Osteoblast (primary cell): ENCODE results near the gene KIFAP3. TPM values are rescaled to one million over a fixed set of nuclear protein-coding genes. Genes with fewer than 3 reads are reported as not detected.

Source experiments
- DNase-seq: peaks from one replicate; pipeline ENCODE4 v3.0.0; 2011; ENCODE audit warnings: low spot score, mixed read lengths; ENCODE audit not compliant: insufficient read length; ENCODE audit errors: missing footprints
- H2AFZ ChIP-seq: 2 replicates; pipeline ENCODE4 v1.6.0; 2011; ENCODE audit warnings: mild to moderate bottlenecking, low read length
- H3K27ac ChIP-seq: 2 replicates; pipeline ENCODE4 v1.5.1; 2011; ENCODE audit warnings: mild to moderate bottlenecking, low read depth, low read length, moderate library complexity
- H3K27me3 ChIP-seq: 2 replicates; pipeline ENCODE4 v1.6.0; 2012; ENCODE audit warnings: mild to moderate bottlenecking, control low read depth, inconsistent platforms, low read length, moderate library complexity; ENCODE audit not compliant: insufficient read depth
- H3K36me3 ChIP-seq: 2 replicates; pipeline ENCODE4 v1.5.1; 2011; ENCODE audit warnings: mild to moderate bottlenecking, low read length, control low read depth, moderate library complexity; ENCODE audit not compliant: insufficient read depth
- H3K4me1 ChIP-seq: 2 replicates; pipeline ENCODE4 v1.5.1; 2011; ENCODE audit warnings: mild to moderate bottlenecking, low read length, control low read depth, moderate library complexity; ENCODE audit not compliant: insufficient read depth
- H3K4me2 ChIP-seq: 2 replicates; pipeline ENCODE4 v1.6.0; 2011; ENCODE audit warnings: mild to moderate bottlenecking, low read length; ENCODE audit not compliant: insufficient read depth
- H3K4me3 ChIP-seq: fragments of 200-600 bp; sonication (generic); 3 replicates; pipeline ENCODE4 v1.5.1; 2012; ENCODE audit warnings: mild to moderate bottlenecking, low read length, inconsistent platforms; ENCODE audit not compliant: insufficient read depth
- H3K79me2 ChIP-seq: 2 replicates; pipeline ENCODE4 v1.6.0; 2012; ENCODE audit warnings: mild to moderate bottlenecking, low read length, control low read depth, inconsistent platforms; ENCODE audit not compliant: insufficient read depth
- H3K9me3 ChIP-seq: 2 replicates; pipeline ENCODE4 v1.5.1; 2011; ENCODE audit warnings: low read depth, low read length, control low read depth
- H4K20me1 ChIP-seq: 2 replicates; pipeline ENCODE4 v1.6.0; 2012; ENCODE audit warnings: mild to moderate bottlenecking, low read length, control low read depth; ENCODE audit not compliant: insufficient read depth
- total RNA-seq: library from RNA; depleted of rRNA; stranded (reverse); fragments of >200 nt; gene quantifications from 2 replicates; pipeline ENCODE4 v1.2.3, GENCODE V29; 2012
- TF ChIP-seq, protein P1 (sequence below): IDR thresholded peaks from 2 replicates; pipeline ENCODE4 v1.5.1; 2011; ENCODE audit warnings: mild to moderate bottlenecking, low read depth, low read length, moderate library complexity; ENCODE audit errors: extremely low read depth

Gene KIFAP3
- total RNA-seq, 1 donor = 44.9 TPM

DNA sequence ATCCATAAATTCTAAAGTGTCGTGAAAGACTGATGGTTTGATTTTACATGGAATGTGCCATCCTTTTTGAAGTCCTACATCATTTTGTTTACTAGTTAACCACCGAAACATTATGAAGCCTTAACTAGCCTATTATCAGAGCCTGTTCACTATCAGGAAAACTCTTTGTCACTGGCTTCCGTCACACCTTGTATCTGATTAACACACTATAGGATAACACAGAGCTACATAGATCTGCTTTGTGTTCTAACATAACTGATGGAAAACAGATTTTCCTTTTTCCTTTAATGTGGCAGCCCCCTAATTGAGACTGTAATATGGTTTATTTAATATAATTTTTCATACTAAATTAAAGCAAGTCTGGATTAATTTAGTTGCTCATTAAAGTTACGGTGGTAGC is 106.3 kb downstream of the KIFAP3 start:
- H4K20me1 ChIP-seq = no peaks in the 10 kb centered on the region
- H3K4me2 ChIP-seq = no peak overlapping the region
- TF ChIP-seq, protein P1, sequence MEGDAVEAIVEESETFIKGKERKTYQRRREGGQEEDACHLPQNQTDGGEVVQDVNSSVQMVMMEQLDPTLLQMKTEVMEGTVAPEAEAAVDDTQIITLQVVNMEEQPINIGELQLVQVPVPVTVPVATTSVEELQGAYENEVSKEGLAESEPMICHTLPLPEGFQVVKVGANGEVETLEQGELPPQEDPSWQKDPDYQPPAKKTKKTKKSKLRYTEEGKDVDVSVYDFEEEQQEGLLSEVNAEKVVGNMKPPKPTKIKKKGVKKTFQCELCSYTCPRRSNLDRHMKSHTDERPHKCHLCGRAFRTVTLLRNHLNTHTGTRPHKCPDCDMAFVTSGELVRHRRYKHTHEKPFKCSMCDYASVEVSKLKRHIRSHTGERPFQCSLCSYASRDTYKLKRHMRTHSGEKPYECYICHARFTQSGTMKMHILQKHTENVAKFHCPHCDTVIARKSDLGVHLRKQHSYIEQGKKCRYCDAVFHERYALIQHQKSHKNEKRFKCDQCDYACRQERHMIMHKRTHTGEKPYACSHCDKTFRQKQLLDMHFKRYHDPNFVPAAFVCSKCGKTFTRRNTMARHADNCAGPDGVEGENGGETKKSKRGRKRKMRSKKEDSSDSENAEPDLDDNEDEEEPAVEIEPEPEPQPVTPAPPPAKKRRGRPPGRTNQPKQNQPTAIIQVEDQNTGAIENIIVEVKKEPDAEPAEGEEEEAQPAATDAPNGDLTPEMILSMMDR = no peak
- H2AFZ ChIP-seq = no peak overlapping the region
- no peaks in the 10 kb centered on the region for H3K9me3 ChIP-seq
- no peak for DNase-seq
- H3K4me1 ChIP-seq = no peaks in the 10 kb centered on the region
- no peaks in the 10 kb centered on the region for H3K36me3 ChIP-seq
- no peaks in the 10 kb centered on the region for H3K27me3 ChIP-seq
- no peaks in the 10 kb centered on the region for H3K79me2 ChIP-seq
- H3K4me3 ChIP-seq = no peak overlapping the region
- H3K27ac ChIP-seq = no peak overlapping the region

DNA sequence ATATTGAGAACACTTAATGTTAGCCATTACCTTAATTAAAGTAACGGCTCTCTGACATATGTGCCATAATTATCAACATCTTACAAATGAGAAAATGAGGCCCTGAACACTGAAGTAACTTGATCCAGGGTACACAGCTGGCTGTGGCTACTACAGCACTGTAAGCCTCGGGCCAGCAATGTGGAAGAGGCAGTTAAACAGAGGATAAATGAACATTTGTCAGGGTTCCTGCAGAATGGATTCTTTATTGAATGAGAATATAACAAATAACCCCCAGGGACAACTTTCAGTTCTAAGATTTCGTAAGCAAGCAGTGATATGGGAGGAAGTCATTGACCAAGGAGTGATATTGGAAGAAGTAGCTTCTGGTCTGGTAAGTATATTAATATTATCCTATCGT is 110.3 kb downstream of the KIFAP3 start:
- no peaks in the 10 kb centered on the region for H3K9me3 ChIP-seq
- H4K20me1 ChIP-seq = no peaks in the 10 kb centered on the region
- no peak overlapping the region for H3K4me3 ChIP-seq
- TF ChIP-seq, protein P1 = no peak
- H3K36me3 ChIP-seq = no peaks in the 10 kb centered on the region
- no peaks in the 10 kb centered on the region for H3K79me2 ChIP-seq
- H3K27ac ChIP-seq = no peak overlapping the region
- H3K4me2 ChIP-seq = no peak overlapping the region
- no peak for DNase-seq
- no peaks in the 10 kb centered on the region for H3K27me3 ChIP-seq
- no peak overlapping the region for H2AFZ ChIP-seq
- no peaks in the 10 kb centered on the region for H3K4me1 ChIP-seq

DNA sequence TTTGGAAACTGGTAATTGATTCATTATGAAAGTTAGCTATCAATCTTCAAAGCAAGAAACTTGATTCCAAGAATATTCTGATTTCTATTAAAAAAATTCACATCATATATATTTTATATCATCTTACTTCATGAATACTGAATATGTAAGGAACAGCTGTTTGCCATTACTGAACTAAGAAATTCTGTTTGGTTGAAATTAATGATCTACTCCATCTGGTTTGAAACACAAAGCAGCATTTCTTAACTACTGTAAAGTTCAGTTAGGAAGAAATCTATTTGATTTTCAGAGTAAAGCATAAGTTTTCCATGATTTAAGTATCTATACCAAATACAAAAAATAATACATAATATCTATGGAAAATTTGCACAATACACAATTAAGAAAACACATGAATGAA is 114.8 kb downstream of the KIFAP3 start:
- TF ChIP-seq, protein P1 = no peak
- Histone ChIP-seq H3K27ac (no peak overlapping the region), H3K9me3 (no peaks in the 10 kb centered on the region), H2AFZ (no peak overlapping the region), H4K20me1 (no peaks in the 10 kb centered on the region), H3K79me2 (no peaks in the 10 kb centered on the region), H3K36me3 (no peaks in the 10 kb centered on the region), H3K4me1 (no peaks in the 10 kb centered on the region), H3K4me2 (no peak overlapping the region), H3K4me3 (no peak overlapping the region), H3K27me3 (no peaks in the 10 kb centered on the region)
- DNase-seq = no peak

DNA sequence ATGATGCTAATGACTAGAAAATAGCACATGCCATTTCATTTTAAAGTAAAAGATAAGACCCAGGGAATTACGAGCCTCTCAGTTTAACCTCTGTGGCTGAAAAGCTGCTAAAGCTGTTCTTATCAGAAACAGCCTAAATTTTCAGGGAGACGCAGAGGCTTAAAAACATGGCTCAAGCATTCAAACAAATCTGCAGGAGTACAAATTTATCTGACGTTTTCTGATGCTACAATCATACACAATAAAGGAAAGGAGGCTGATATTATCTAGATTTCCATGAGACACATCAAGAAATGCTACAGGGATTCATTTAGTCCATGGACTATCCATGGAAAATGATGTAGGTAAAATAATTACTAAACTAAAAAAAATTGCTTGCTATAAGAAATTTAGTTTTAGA is 115.5 kb downstream of the KIFAP3 start:
- no peak for DNase-seq
- Histone ChIP-seq H3K36me3 (no peaks in the 10 kb centered on the region), H3K4me2 (no peak overlapping the region), H3K4me1 (no peaks in the 10 kb centered on the region), H2AFZ (no peak overlapping the region), H3K4me3 (no peak overlapping the region), H3K9me3 (no peaks in the 10 kb centered on the region), H3K27ac (no peak overlapping the region), H3K27me3 (no peaks in the 10 kb centered on the region), H4K20me1 (no peaks in the 10 kb centered on the region), H3K79me2 (no peaks in the 10 kb centered on the region)
- TF ChIP-seq, protein P1 = no peak
